Stimulated activated CD4-positive, alpha-beta T cell treated with anti-CD3 and anti-CD28 coated beads, Interleukin-4, amount 100 ng/mL, for 48 hours (primary cell): Measurements from ENCODE around the gene AXIN1.
"Not testable (repeated sequence)": the region's sequence is repeated elsewhere in the genome, so short reads cannot be mapped to it uniquely, and the experiment has no call there.

ENCODE experiments used
- DNase-seq, 2 donors: peaks; one replicate each; pipeline ENCODE4 v3.0.0-alpha.2; 2020; ENCODE audit warnings: low read depth in 2 of 2

The AXIN1 gene

DNA sequence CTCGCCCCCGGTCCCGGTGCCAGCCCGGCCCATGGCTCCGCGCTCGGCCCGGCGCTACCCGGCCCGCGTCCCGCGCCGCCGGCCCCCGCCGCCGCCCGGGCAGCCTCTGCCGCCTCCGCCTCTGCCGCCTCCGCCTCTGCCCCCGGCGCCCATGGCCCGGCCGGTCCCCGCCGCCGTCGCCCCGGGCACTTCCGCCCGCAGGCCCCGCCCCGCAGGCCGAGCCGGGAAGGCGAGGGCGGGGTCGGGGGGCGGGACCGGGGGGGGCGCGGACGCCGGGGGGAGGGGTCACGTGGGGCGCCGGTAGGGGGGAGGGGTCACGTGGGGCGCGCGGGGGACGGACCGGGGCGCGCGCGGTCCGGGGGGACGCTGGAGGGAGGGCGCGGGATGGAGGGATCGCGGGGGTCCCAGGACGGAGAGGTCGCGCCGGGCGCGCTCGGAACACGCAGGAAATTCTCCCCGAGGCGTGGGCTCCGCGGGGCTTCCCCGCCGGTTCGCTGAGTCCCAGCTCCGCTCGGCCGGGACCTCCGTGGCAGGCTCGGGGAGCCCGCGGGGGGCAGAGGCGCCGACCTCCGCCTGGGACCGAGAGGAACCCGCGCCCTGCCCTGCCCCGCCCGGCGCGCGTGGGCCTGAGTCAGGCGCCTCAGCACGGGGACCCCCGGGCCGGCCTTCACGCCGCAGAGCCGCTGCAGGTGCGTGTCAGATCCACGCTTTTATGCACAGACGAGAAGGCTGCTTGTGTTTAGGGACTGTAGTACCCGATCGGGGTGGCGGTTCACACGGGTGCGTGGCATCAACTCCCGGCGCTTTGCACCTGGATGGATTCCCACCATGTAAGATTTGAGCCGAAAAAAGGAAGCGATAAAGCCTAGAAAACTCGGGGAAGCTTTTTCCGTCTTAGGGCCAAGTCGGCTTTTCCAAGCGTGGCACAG is 29.5 kb upstream of the AXIN1 start, which contains the start of gene PGAP6:
Gene PGAP6 (minus strand): TSS at position 190 of the 929 bp plus-strand sequence. CDS start 157 bp downstream, at position 33.
- DNase-seq: peak in 1 of 2 donors; percentile 62

DNA sequence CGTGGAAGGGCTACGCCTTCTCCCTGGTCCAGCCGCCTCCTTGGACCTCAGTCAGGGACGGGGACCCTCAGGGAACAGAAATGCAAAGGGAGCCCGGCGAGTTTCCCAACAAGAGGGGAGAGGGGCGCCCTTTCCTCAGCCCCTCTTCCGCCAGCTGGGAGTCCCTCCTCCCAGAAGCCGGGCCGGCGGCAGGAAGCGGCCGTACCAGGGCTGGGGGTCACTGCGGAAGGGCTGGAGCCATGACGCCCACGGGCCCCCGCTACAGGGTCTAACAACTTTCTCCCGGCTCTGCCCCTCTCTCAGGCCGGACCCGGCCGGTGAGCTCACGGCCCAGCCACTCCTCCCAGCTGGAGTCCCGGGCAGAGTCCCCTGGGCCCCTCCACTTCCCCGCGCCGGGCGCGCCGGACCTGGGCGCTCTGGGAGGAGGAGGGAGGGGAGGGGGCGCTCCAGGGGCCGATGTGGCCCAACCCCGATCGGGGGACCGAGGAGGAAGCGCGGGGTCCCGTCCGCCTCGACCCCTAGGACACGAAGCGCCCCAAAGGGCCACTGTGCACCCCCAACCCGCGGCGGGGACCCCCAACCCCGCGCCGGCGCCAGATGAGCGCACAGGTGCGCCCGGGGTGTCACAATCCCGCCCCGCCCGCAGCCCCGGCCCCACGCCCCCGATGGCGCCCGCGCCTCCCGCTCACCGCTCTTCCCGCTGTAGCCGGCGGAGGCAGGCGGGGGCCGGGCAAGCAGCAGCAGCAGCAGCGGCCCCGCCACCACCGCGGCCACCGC is 28.7 kb upstream of the AXIN1 start:
- no peak for DNase-seq

DNA sequence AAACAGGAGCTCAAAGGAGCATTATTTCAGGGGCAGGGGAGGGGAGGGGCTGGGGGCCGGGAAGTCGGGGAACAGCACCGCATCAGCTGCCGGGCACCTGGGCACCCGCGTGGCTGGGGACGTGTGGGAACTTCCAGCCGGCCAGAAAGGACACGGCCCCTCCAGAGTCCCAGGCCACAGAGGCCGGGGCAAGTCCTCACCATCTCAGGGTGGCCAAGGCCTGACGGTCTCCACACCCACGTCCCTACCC is 28.2 kb upstream of the AXIN1 start:
- DNase-seq: no peak

DNA sequence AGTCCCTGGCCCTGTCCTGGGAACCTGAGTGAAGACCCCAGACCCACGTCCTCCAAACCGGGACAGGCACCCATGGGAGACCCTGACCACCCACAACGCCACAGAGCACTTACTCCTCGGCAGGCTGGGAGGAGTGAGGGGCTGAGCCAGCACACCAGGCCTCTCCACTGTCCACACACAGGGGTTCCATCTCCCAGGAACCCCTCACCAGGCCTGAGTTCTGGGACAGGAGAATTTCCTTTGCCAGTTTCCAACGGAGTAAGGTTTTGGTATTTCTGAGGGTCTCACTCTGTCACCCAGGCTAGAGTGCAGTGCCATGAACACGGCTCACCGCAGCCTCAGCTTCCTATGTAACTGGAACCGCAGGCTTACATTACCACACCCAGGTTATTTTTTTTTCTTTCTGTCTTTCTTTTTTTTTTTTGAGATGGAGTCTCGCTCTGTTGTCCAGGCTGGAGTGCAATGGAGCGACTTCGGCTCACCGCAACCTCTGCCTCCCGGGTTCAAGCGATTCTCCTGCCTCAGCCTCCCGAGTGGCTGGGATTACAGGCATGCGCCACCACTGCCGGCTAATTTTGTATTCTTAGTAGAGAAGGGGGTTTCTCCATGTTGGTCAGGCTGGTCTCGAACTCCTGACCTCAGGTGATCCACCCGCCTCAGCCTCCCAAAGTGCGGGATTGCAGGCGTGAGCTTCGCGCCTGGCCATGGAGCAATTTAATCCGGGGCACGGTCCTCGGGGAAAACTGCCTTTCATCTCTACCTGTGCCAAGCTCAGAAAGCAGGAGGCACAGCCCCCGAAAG is 27.6 kb upstream of the AXIN1 start:
- DNase-seq: no peak

DNA sequence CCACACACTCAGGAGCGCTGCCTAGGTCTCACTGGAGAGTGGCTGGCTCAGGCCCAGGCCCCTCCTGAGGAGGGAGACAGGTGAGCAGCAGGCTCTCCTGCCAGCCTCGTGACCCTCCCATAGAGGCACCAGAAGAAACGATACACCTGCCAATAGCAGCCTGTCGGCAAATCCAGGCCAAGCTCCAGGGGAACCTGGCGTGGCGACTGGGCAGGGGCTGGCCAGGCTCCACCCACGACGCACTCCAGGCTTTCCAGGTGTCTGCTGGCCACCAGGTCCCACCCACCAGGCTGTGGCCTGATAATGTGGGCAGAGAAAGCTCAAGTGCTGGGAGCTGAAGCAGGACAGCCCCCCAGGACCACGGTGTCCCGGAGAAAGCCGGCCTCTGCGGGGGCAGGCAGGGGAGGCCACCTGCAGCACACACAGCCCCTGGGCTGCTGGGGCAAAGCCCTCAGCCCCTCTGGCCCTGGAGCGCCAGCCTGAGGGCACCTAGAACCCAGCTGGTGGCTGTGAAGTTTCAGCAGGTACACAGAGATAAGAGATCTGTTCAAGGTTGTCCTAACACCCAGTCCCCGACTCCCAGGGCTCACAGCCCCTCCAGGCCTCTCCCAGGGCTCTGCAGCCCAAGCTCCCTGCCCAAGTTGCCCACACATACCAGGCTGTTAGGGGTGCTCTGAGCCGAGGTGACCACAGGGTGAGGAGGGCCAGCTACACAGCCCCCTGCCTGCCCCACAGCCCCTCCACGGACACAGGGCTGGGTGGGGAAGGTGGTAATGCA is 26.8 kb upstream of the AXIN1 start:
- no peak for DNase-seq

DNA sequence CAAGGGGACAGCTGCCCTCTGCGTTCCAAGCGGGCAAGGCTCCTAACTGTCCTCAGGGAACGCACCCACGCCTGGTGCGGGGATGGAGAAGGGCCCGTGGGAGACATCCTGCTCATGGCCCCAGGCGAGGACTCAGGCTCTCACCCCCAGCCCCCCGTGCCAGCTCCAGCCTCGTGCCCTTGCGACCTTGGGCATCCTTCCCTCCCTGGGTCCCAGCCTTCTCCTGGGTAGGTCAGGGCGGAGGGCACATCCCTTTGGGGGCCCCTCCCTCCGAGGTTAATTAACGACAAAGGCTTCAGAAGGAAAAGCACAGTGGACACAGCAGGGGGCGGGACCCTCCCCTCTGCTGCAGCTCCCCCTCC is 26.3 kb upstream of the AXIN1 start:
- DNase-seq: no peak

DNA sequence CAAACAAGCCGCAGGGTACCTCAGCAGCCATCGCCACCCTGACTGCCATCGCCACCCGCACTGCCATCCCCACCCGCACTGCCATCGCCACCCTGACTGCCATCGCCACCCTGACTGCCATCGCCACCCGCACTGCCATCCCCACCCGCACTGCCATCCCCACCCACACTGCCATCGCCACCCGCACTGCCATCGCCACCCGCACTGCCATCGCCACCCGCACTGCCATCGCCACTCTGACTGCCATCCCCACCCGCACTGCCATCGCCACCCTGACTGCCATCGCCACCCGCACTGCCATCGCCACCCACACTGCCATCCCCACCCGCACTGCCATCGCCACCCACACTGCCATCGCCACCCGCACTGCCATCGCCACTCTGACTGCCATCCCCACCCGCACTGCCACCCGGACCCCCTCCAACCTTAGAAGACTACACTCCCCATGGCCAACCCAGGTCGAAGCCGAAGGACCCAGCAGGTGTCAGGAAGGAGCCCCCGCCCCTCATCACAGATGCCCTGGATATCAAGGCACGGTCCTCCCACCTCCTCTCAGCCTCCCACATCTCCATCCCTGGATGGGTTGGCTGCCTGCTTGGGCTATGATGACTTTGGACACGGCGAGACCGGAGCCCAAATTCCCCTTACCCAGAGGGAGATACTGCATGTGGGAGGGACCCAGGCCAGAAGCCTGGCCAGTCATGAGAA is 25.7 kb upstream of the AXIN1 start:
- DNase-seq: not testable (repeated sequence)

DNA sequence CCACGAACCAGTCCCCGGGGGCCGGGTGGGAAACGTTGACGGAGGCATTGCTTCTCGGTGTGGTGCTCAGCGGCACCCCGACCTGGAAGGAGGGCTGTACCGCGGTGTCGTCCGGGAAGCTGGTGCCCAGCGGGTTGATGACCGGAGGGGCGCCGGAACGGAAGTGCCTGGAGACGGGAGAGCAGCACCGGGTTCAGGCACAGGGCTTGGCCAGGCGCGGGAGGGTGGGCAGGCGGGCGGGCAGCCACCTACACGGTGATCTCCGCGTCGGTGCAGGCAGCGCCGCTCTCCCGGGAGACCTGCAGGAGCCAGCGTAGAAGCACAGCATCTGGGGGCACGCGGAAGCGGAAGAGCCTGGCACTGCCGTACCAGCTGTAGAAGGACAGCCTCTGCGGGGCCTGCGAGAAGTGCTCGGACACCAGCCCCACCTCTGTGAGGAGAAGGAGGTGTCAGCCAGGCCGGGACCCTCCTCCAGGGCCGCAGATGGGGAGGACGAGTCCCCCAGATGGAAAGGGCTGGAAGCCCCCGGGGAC is 25.0 kb upstream of the AXIN1 start:
- no peak for DNase-seq

DNA sequence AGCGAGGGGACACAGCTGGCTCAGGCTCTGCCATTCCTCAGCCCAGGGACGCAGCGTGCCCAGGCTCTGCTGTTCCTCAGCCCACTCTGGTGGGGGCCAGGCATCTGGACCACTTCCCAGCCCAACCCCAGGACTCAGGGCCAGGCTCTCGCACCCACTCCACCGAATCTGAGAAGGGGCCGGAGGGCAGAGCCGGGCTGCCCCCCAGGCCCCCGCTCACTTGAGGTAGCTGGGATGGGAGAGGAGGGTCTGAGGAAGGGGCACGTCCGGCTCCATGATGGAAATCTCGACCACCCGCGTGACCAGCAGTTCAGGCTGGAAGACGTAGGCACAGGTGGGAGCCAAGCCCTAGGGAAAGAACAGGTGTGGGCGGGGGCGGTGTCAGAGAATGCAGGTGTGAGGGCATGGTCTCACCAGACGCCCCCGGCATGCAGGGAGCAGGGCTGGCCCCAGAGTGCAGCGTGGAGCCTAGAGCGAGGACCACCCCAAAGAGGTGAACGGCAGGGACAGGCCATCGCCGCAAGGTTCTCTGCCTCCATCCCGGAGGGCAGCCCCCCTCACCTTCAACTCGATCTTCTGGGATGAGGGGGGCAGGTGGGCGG is 24.4 kb upstream of the AXIN1 start:
- DNase-seq: no peak

DNA sequence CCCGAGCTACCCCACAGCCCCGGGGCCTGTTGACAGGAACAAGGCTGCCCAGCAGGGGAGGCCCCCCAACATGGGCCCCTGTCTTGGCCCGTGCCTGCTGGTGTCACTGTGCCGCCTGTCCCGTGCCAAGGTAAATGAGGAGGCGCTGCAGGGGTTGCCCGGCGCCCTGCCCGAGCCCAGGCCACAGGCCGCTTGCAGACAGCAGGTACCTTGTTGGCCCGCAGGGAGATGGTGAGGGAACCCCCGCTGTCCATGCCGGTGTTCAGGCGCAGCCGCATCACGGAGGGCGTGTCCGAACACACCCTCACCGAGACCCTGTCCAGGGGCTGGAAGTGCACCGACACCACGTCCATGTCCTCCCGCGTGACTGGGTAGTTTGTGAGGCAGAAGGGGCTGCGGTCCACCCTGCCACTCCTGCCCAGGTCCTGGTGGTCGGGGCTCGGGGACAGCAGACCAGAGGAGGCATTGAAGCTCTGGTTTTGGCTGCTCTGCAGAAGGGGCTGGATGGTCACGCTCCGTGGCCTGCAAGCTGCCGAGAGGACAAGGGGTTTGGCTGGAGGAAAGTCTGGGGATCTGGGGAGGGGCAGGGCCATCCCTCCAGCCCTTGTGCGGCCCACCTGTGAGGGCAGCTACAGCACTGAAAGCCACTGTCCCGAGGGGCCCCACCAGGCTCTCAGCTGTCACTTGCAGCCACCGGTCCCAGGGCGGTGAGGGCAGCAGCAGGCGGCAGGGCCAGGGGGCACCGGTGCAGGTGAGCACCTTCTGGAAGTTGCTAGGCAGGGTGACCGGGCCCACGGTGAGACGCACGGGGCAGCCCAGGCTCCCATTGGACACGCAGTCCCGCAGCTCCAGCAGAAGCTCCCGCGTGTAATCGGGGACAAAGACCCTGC is 23.6 kb upstream of the AXIN1 start:
- DNase-seq: no peak

DNA sequence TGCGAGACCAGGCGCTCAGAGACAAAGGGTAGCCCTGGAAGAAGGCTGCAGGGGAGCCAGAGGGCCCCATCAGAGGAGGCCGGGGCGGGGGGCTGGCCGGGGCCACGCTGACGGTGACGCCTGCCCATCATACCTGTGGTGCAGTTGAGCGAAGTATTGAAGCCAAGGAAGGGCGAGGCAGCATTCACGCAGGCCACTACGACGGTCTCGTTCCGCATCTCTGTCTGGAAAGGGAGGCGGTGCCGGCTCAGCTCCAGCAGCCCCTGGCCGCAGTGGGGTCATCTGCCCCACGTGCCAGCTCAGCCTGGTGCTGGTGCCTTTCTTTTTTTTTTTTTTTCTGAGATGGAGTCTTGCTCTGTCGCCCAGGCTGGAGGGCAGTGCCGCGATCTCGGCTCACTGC is 22.7 kb upstream of the AXIN1 start:
- no peak for DNase-seq

DNA sequence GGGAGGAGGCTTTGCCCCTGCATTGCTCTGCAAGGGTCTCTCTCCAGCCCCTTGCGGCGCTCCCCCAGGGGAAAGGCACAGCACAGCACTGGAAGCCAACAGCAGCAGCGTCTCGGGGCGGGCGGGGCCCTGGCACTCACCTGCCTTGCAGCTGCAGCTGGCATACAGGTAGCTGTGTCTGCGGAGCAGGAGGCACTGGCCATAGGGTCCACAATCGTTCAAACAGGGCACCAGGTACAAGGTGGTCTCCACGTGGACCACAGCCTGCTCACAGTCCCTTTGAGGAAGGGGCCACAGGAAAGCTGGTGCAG is 22.0 kb upstream of the AXIN1 start:
- no peak for DNase-seq

DNA sequence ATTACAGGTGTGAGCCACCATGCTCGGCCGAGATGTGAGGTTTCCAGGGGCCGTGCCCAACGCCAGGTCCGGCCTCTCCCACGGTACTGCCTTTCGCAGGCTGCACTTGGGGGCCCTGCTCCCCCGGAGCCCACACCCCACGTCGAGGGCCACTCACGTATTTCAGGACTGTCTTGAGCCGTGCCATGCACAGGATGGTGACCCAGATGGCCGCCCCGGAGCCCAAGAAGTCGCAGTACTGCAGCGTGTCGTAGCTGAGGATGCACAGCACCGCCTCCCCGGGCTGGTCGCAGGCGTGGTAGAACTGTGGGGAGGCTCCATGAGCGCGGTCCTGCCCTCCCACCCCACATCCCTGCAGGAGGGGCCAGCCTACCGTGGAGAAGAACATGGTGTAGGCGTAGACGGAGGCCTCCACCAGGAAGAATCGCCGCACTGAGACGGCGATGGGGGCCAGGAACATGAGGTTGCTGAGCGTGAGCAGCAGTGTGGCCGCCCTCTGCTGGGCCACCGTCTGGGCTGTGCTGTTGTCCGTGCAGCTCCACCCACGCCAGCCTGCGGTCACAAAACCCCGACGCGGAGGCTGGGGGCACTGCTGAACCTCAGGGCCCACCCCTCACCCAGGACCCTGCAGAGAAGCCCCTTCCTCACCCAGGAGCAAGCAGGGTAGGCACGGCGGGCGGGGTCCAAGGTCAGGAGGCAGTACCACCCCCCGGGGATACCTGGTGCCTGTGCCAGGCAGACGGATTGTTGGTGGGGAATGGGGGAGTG is 21.5 kb upstream of the AXIN1 start:
- DNase-seq: no peak

DNA sequence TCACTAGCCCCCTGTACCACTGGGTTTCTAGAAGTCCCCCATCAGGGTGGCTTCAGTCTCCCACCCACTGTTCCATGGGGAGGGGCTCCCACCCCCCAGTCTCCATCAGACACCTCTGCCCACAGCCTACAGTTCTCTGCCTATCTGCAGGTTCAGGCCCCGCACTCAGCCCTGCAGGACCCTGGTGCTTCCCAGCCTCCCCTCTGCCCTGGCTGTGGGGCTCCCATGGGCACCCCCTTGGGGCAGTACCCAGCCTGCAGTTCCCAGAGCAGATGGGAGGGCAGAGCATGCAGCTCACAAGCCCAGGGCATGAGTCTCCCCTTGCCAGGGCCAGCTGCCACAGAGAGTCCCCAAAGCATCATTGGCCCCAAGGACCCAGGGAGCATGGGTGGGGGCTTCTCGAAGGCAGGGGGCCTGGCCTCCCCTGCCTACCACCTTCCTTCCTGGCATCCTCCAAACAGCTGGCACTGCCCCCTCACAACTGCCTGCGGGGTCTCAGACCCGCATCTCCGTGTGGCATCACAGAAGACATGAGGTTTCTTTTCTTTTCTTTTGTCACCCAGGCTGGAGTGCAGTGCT is 20.6 kb upstream of the AXIN1 start:
- DNase-seq: no peak

DNA sequence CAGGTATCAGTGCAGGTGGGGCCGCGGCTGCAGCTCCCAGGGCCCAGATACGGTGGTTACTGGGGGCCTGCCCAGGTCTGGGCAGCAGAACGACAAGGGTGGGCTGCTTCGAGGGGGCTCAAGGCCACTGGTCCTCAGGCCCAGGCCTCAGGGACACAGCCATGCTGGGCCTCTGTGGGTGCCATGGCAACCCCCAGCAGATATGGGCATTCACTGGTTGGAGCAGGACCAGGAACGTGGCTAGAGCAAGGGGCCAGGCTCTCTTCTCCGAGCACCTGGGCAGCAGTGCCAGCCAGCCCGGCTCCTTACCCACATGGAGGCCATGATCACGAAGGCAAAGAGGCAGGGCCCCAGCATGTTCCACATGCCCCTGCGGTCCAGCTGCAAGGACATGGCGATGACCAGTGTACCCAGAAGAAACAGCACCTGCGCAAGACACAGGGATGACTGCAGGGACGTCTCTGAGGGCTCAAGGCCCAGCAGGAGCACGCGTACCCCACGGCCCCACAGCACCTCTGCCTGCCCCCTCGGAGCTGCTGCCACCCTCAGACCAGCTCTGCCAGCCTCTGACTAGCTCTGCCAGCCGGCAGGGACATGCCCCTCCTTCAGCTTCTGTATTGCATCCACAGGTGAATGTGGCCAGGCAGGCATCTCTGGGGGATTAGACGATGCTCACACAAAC is 19.9 kb upstream of the AXIN1 start:
- DNase-seq: no peak

DNA sequence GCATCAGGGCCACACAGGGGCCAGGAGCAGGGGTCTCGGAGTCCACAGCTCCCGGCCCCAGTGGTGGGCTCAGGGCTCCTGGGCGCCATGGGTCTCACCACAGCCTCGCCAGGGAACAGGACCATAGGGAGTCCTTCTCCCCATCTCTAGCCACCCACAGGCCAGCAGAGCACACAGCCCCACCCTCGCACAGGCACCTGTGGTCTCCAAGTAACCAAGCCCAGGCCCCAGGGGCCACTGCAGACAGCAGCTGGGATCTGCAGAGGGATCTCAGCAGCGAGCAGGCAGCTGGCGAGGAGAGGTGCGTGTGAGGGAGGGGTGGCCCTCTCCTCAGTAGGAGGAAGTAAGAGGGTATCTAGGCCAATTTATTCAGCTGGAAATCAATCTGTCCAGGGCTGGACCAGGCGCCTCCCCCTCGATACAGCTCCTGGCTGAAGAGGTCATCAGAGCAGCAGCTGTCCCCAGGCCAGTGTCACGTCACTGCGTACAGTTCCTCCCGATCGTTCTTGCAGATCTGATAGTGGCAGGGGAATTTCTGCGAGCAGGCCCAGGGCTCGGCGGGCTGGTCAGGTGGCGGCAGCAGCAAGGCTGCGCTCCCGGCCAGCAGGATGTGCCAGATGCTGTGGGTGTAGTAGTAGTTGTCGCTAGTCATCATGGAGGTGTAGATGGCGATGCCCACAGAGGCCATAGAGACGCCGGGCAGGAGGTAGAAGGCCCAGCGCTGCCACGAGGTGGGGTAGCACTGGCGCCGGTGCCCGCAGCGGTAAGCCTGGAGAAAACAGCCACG is 19.2 kb upstream of the AXIN1 start:
- DNase-seq: no peak

DNA sequence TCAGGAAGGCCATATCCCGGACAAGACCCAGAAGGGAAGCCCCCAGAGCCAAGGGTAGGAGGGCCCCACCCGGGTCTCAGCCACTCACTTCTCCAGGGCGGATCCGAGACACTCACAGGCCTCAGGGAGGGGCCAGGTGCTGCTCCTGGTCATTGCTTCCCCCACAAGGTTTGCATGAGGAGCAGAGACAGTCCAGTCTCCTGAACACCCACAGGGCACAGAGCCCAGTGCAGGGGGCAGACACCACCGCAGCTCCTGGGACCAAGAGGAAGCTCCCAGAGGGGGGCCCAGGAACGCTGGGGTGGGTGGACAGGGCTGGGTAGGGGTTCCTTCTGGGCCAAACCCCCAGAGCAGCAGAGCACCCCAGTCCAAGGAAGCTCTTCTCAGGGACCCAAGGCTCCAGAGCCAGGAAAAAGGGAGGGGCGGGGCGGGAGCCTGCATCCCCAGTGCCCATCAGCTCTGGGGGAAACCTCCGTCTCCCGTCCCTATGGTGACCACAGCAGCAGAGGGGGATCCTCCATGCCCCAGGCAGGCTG is 18.5 kb upstream of the AXIN1 start:
- no peak for DNase-seq
